HEK293 (cell line): ENCODE data around the gene QDPR.

Experiments
- GLIS2 ChIP-seq: fragments of 450-650 bp; formaldehyde crosslinking; IDR thresholded peaks from 2 replicates; pipeline ENCODE4 v1.5.1; 2016; ENCODE audit warnings: missing biosample characterization, missing genetic modification characterization
- HIC1 ChIP-seq: fragments of 450-650 bp; formaldehyde crosslinking; IDR thresholded peaks from 2 replicates; pipeline ENCODE4 v1.5.1; 2016; ENCODE audit warnings: missing biosample characterization, missing genetic modification characterization
- HOXA7 ChIP-seq: sonication (generic); formaldehyde crosslinking; IDR thresholded peaks from 2 replicates; pipeline ENCODE4 v1.8.1; 2022; ENCODE audit warnings: missing genetic modification reagents, borderline replicate concordance
- HOXD13 ChIP-seq: sonication (generic); formaldehyde crosslinking; IDR thresholded peaks from 2 replicates; pipeline ENCODE4 v1.8.0; 2022; ENCODE audit warnings: missing genetic modification reagents, borderline replicate concordance
- KLF9 ChIP-seq: fragments of 450-650 bp; formaldehyde crosslinking; IDR thresholded peaks from 2 replicates; pipeline ENCODE4 v1.5.1; 2016; ENCODE audit warnings: missing biosample characterization, missing genetic modification characterization, low read depth
- PATZ1 ChIP-seq: fragments of 450-650 bp; formaldehyde crosslinking; IDR thresholded peaks from 2 replicates; pipeline ENCODE4 v1.5.1; 2016; ENCODE audit warnings: missing biosample characterization, missing genetic modification characterization
- SP3 ChIP-seq: fragments of 450-650 bp; formaldehyde crosslinking; IDR thresholded peaks from 2 replicates; pipeline ENCODE4 v1.5.1; 2016; ENCODE audit warnings: missing biosample characterization, missing genetic modification characterization
- YY2 ChIP-seq: fragments of 450-650 bp; formaldehyde crosslinking; IDR thresholded peaks from 2 replicates; pipeline ENCODE4 v1.5.1; 2016; ENCODE audit warnings: missing biosample characterization, missing genetic modification characterization
- ZBTB8A ChIP-seq: fragments of 450-650 bp; formaldehyde crosslinking; IDR thresholded peaks from 2 replicates; pipeline ENCODE4 v1.5.1; 2016; ENCODE audit warnings: missing biosample characterization, missing genetic modification characterization
- ZFHX2 ChIP-seq: fragments of 450-650 bp; formaldehyde crosslinking; conservative IDR thresholded peaks from 2 replicates; pipeline ENCODE4 v1.5.1; 2016; ENCODE audit warnings: missing biosample characterization, missing genetic modification characterization
- ZFP3 ChIP-seq: fragments of 450-650 bp; formaldehyde crosslinking; IDR thresholded peaks from 2 replicates; pipeline ENCODE4 v1.5.1; 2016; ENCODE audit warnings: low read depth, missing biosample characterization, missing genetic modification characterization
- ZIC2 ChIP-seq: fragments of 450-650 bp; formaldehyde crosslinking; IDR thresholded peaks from 2 replicates; pipeline ENCODE4 v1.5.1; 2016; ENCODE audit warnings: missing biosample characterization, missing genetic modification characterization
- ZNF114 ChIP-seq: fragments of 450-650 bp; formaldehyde crosslinking; IDR thresholded peaks from 2 replicates; pipeline ENCODE4 v1.5.0; 2017; ENCODE audit warnings: missing biosample characterization, missing genetic modification characterization
- ZNF138 ChIP-seq: fragments of 450-650 bp; formaldehyde crosslinking; IDR thresholded peaks from 2 replicates; pipeline ENCODE4 v1.5.1; 2016; ENCODE audit warnings: missing biosample characterization, missing genetic modification characterization, borderline replicate concordance
- ZNF223 ChIP-seq: fragments of 450-650 bp; formaldehyde crosslinking; IDR thresholded peaks from 2 replicates; pipeline ENCODE4 v1.5.1; 2016; ENCODE audit warnings: missing biosample characterization, missing genetic modification characterization
- ZNF292 ChIP-seq: fragments of 450-650 bp; formaldehyde crosslinking; IDR thresholded peaks from 2 replicates; pipeline ENCODE4 v1.5.1; 2016; ENCODE audit warnings: low read depth, missing biosample characterization, missing genetic modification characterization, borderline replicate concordance
- ZNF354C ChIP-seq: fragments of 450-650 bp; formaldehyde crosslinking; IDR thresholded peaks from 2 replicates; pipeline ENCODE4 v1.5.1; 2016; ENCODE audit warnings: missing biosample characterization, missing genetic modification characterization, low read depth, borderline replicate concordance
- ZNF362 ChIP-seq: fragments of 450-650 bp; formaldehyde crosslinking; IDR thresholded peaks from 2 replicates; pipeline ENCODE4 v1.5.1; 2016; ENCODE audit warnings: missing biosample characterization, missing genetic modification characterization
- ZNF366 ChIP-seq: fragments of 450-650 bp; formaldehyde crosslinking; conservative IDR thresholded peaks from 2 replicates; pipeline ENCODE4 v1.5.1; 2016; ENCODE audit warnings: missing biosample characterization, missing genetic modification characterization
- ZNF391 ChIP-seq: fragments of 450-650 bp; formaldehyde crosslinking; IDR thresholded peaks from 2 replicates; pipeline ENCODE4 v1.5.1; 2016; ENCODE audit warnings: low read depth, missing biosample characterization, missing genetic modification characterization, borderline replicate concordance
- ZNF416 ChIP-seq: fragments of 450-650 bp; formaldehyde crosslinking; IDR thresholded peaks from 2 replicates; pipeline ENCODE4 v1.5.1; 2016; ENCODE audit warnings: missing biosample characterization, missing genetic modification characterization
- ZNF473 ChIP-seq: fragments of 450-650 bp; formaldehyde crosslinking; IDR thresholded peaks from 2 replicates; pipeline ENCODE4 v1.5.1; 2017; ENCODE audit warnings: missing biosample characterization, missing genetic modification characterization
- ZNF48 ChIP-seq: fragments of 450-650 bp; formaldehyde crosslinking; IDR thresholded peaks from 2 replicates; pipeline ENCODE4 v1.5.1; 2016; ENCODE audit warnings: missing biosample characterization, missing genetic modification characterization
- ZNF529 ChIP-seq: fragments of 450-650 bp; formaldehyde crosslinking; IDR thresholded peaks from 2 replicates; pipeline ENCODE4 v1.5.1; 2017; ENCODE audit warnings: missing genetic modification characterization, missing biosample characterization; ENCODE audit not compliant: insufficient replicate concordance
- ZNF544 ChIP-seq: fragments of 450-650 bp; formaldehyde crosslinking; IDR thresholded peaks from 2 replicates; pipeline ENCODE4 v1.5.0; 2017; ENCODE audit warnings: missing biosample characterization, missing genetic modification characterization
- ZNF549 ChIP-seq: fragments of 450-650 bp; IDR thresholded peaks from 2 replicates; pipeline ENCODE4 v1.5.1; 2018; ENCODE audit warnings: missing biosample characterization, missing genetic modification characterization, mild to moderate bottlenecking, inconsistent platforms, moderate library complexity
- ZNF585B ChIP-seq: fragments of 450-650 bp; formaldehyde crosslinking; IDR thresholded peaks from 2 replicates; pipeline ENCODE4 v1.5.1; 2016; ENCODE audit warnings: missing biosample characterization, missing genetic modification characterization
- ZNF596 ChIP-seq: fragments of 450-650 bp; IDR thresholded peaks from 2 replicates; pipeline ENCODE4 v1.5.0; 2018; ENCODE audit warnings: missing biosample characterization, mild to moderate bottlenecking, missing genetic modification characterization, moderate library complexity
- ZNF621 ChIP-seq: fragments of 450-650 bp; formaldehyde crosslinking; IDR thresholded peaks from 2 replicates; pipeline ENCODE4 v1.5.1; 2017; ENCODE audit warnings: missing biosample characterization, missing genetic modification characterization
- ZNF645 ChIP-seq: fragments of 450-650 bp; formaldehyde crosslinking; IDR thresholded peaks from 2 replicates; pipeline ENCODE4; 2016; ENCODE audit warnings: missing biosample characterization, missing genetic modification characterization
- ZNF658 ChIP-seq: fragments of 450-650 bp; formaldehyde crosslinking; IDR thresholded peaks from 2 replicates; pipeline ENCODE4; 2016; ENCODE audit warnings: missing biosample characterization, missing genetic modification characterization
- ZNF664 ChIP-seq: fragments of 450-650 bp; formaldehyde crosslinking; IDR thresholded peaks from 2 replicates; pipeline ENCODE4 v1.5.1; 2016; ENCODE audit warnings: missing biosample characterization, missing genetic modification characterization
- ZNF670 ChIP-seq: fragments of 450-650 bp; formaldehyde crosslinking; IDR thresholded peaks from 2 replicates; pipeline ENCODE4 v1.5.1; 2016; ENCODE audit warnings: missing biosample characterization, missing genetic modification characterization, low read depth
- ZNF776 ChIP-seq: fragments of 450-650 bp; formaldehyde crosslinking; IDR thresholded peaks from 2 replicates; pipeline ENCODE4 v1.5.0; 2017; ENCODE audit warnings: missing biosample characterization, missing genetic modification characterization, borderline replicate concordance
- ZNF791 ChIP-seq: fragments of 450-650 bp; formaldehyde crosslinking; IDR thresholded peaks from 2 replicates; pipeline ENCODE4 v1.5.1; 2016; ENCODE audit warnings: missing biosample characterization, missing genetic modification characterization
- ZSCAN16 ChIP-seq: fragments of 450-650 bp; formaldehyde crosslinking; IDR thresholded peaks from 2 replicates; pipeline ENCODE4 v1.5.1; 2016; ENCODE audit warnings: missing biosample characterization, missing genetic modification characterization

Gene QDPR

DNA sequence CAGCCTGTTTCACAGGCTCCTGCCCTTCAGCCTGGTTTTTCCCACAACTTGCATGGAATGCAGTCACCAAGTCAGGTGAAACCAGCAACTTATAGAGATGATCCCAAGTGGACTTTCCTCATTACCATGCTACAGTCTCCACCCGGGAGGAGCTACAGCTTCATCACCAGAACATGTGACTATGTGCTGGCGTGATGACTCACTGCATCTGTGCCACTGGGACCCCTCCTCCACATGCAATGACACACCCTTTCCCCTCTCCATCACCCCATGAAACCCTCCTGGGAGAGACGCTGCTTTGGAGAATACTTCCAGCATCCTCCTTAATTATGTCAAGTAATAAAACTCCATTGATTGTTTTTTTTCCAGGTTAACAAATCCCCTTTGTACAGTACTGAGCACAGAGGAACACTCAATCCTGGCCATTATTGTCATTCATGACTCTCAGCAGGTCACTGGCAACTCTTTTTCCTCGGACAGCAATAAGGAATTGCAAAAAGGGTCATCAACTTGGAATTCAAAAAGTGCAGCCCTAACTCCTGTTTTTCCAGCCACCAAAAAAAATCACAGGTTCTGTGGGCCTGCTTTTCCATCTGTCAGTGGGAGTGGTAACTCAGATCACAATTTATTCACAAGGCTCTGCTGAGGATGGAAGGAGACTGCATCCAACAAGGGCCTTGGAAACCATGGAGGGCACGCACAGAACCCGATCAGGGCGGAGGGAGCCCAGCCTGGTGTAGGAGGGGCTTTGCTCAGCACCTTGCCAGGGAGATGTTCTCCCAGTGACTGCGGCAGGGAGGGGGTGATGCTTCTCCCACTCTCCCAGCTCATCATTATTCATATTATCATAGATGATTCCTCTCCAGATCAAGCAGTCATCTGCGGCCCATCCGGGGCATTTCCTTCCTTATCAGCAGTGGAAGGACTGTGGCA is 17.4 kb downstream of the QDPR start (continued):
- TF ChIP-seq HOXA7 (no peak), HIC1 (tag by site-specific recombination) (peak; percentile 60; the same call in 1 of the 2 replicates), PATZ1 (peak; percentile 64), ZNF223 (tag by site-specific recombination) (no peak), ZNF416 (no peak), ZIC2 (tag by site-specific recombination) (peak; percentile 39), ZNF48 (tag by site-specific recombination) (no peak), HOXD13 (CRISPR knock-in tag) (no peak), SP3 (peak; percentile 32; the same call in 1 of the 2 replicates), ZNF645 (tag by site-specific recombination) (no peak), ZNF473 (tag by site-specific recombination) (no peak), ZFP3 (tag by site-specific recombination) (no peak), ZNF354C (no peak), ZNF596 (no peak), ZNF362 (tag by site-specific recombination) (no peak), ZNF670 (tag by site-specific recombination) (no peak), ZNF138 (no peak), ZNF658 (tag by site-specific recombination) (no peak), ZNF585B (tag by site-specific recombination) (no peak), ZNF664 (no peak), ZSCAN16 (no peak), ZNF621 (tag by site-specific recombination) (no peak), ZNF292 (no peak), GLIS2 (peak; percentile 50; the same call in 1 of the 2 replicates), YY2 (tag by site-specific recombination) (no peak), ZNF549 (tag by site-specific recombination) (no peak), ZNF391 (tag by site-specific recombination) (no peak), ZNF544 (no peak), KLF9 (tag by site-specific recombination) (peak; percentile 65), ZNF791 (tag by site-specific recombination) (no peak), ZBTB8A (no peak), ZNF366 (tag by site-specific recombination) (peak; percentile 87), ZNF776 (tag by site-specific recombination) (no peak), ZFHX2 (tag by site-specific recombination) (no peak), ZNF529 (tag by site-specific recombination) (no peak), ZNF114 (tag by site-specific recombination) (no peak)
